ENCODE data around the gene SYT7. TPM values are rescaled to one million over a fixed set of nuclear protein-coding genes. Genes with fewer than 3 reads are reported as not detected.

Gene SYT7
- total and polyA plus RNA-seq, 2 of the 8 experiments (the other 6 are each of a cell fraction or from before 2014, with no cell fraction given) = 9.6 to 10.5 TPM

GRCh38 chr11:61585115-61585514 lies 4.2 kb upstream of the SYT7 start:
- H3K36me3 ChIP-seq (ENCODE audit: control insufficient read depth in 2 of 4, insufficient read depth in 4 of 4, low read length in 3 of 4) = no peaks in the 10 kb centered on the region
- no peak overlapping the region; the same call in 1 of the 2 replicates for H4K8ac ChIP-seq (ENCODE audit: extremely low read depth, insufficient read depth, low read length)
- H3K4me3 ChIP-seq (ENCODE audit: extremely low read depth in 1 of 4, insufficient read depth in 2 of 4, low read depth in 3 of 4, low read length in 4 of 4) = no peak overlapping the region
- CTCF ChIA-PET (ENCODE audit: partially characterized antibody) = interaction anchor here (0.6 to 17.1 kb wide), 4 partner anchors 17 to 53 kb away, joined by 3 to 335 read pairs (median 24); no protein-coding TSS in a partner anchor
- no peaks in the 10 kb centered on the region for H3K79me2 ChIP-seq (ENCODE audit: control insufficient read depth in 1 of 2, insufficient read depth in 2 of 2, low read length in 2 of 2)
- no peak overlapping the region for H2BK120ac ChIP-seq (replicated peaks; ENCODE audit: low read depth, low read length)
- no peak overlapping the region for H2BK5ac ChIP-seq (ENCODE audit: low read depth, low read length)
- H4K91ac ChIP-seq (replicated peaks; ENCODE audit: insufficient read length, low read length) = no peak overlapping the region
- H3K27ac ChIP-seq (ENCODE audit: low read depth, low read length) = no peak overlapping the region
- peaks cover 2 to 32% (median 22%) of the 10 kb centered on the region in 4 experiments; a peak in 6 of 7 replicates for H3K27me3 ChIP-seq (replicated peaks in 1 of 4; ENCODE audit: control insufficient read depth in 3 of 4, extremely low read depth in 1 of 4, insufficient read depth in 3 of 4, low read length in 3 of 4)
- 87% methylated on average over 3 of the region's 3 CpGs; no CpG with 5 or more reads in 1 of the 2 experiments for WGBS, 2 experiments (ENCODE audit: extremely low coverage in 1 of 2, insufficient coverage in 1 of 2, insufficient read length in 1 of 2, insufficient replicate concordance in 2 of 2, low coverage in 1 of 2, low lambda C conversion rate in 2 of 2, missing lambda C conversion rate in 1 of 2)
- no peak overlapping the region for H4K5ac ChIP-seq (ENCODE audit: insufficient read length, low read depth, low read length)
- H3K79me1 ChIP-seq (ENCODE audit: low read depth, low read length) = no peaks in the 10 kb centered on the region
- DNase-seq (ENCODE audit: low read depth in 1 of 2, low spot score in 2 of 2) (no peak), FAIRE-seq (no peak)
- H3K56ac ChIP-seq (replicated peaks; ENCODE audit: insufficient read length, low read depth, low read length) = no peak overlapping the region
- peaks cover 18% of the 10 kb centered on the region for H3K23me2 ChIP-seq (ENCODE audit: low read depth, low read length)
- H3K9me3 ChIP-seq (ENCODE audit: insufficient read depth in 2 of 2, low read depth in 1 of 2, low read length in 1 of 2) = no peaks in the 10 kb centered on the region
- H3K9ac ChIP-seq (replicated peaks in 1 of 4; ENCODE audit: extremely low read depth in 1 of 4, low read depth in 3 of 4, low read length in 3 of 4) = no peak overlapping the region
- TF ChIP-seq TBP (IDR thresholded peaks at IDR 0.05; ENCODE audit: low read depth, low read length) = no peak
- no peak for TF ChIP-seq EZH2 (IDR thresholded peaks at IDR 0.05; ENCODE audit: low read depth, low read length, severe bottlenecking)
- POLR2A ChIA-PET (ENCODE audit: partially characterized antibody) = interaction anchor here (1.4 to 1.7 kb wide), 3 partner anchors 15 to 44 kb away, joined by 3 to 5 read pairs (median 4); no protein-coding TSS in a partner anchor
- no peak overlapping the region for H2AFZ ChIP-seq (ENCODE audit: low read length)
- no peak overlapping the region for H3K14ac ChIP-seq (ENCODE audit: insufficient read length)
- H3K4ac ChIP-seq (replicated peaks; ENCODE audit: insufficient read length, low read depth, low read length) = no peak overlapping the region
- H3K4me1 ChIP-seq (replicated peaks in 1 of 4; ENCODE audit: control insufficient read depth in 3 of 4, insufficient read depth in 4 of 4, low read length in 3 of 4) = peaks cover 0 to 26% (median 15%) of the 10 kb centered on the region in 4 experiments; a peak in 6 of 7 replicates
- peaks cover 0 to 2% of the 10 kb centered on the region in 2 experiments for H4K20me1 ChIP-seq (replicated peaks in 1 of 2; ENCODE audit: control insufficient read depth in 1 of 2, insufficient read depth in 2 of 2, low read length in 2 of 2)
- 0 out of 2 replicates have a peak overlapping the region, but pooled peaks have one; percentile 88 for H2BK15ac ChIP-seq (ENCODE audit: low read length)
- no peak overlapping the region for H2BK20ac ChIP-seq (ENCODE audit: low read length)
- H2AK5ac ChIP-seq (ENCODE audit: low read depth, low read length) = no peak overlapping the region
- H3K18ac ChIP-seq (ENCODE audit: extremely low read depth, low read length) = no peak overlapping the region
- no peak overlapping the region for H3K4me2 ChIP-seq (ENCODE audit: insufficient read depth in 1 of 2, low read depth in 2 of 2, low read length in 2 of 2)
- H3K23ac ChIP-seq (ENCODE audit: insufficient read length) = no peak overlapping the region
- peak overlapping the region; percentile 62; the same call in 1 of the 2 replicates for H2BK12ac ChIP-seq (ENCODE audit: low read depth, low read length)

Measured in H1 (cell line).